OCI-LY7 (cell line): ENCODE data around the gene SMIM38.

ENCODE experiments used
- CTCF ChIP-seq: fragments of 200-600 bp; sonication (generic); conservative IDR thresholded peaks from 2 replicates; pipeline ENCODE4 v1.5.1; 2014; ENCODE audit warnings: mild to moderate bottlenecking, antibody characterized with exemption, low read length, moderate library complexity, mixed read lengths
- EZH2phosphoT487 ChIP-seq: fragments of 200-600 bp; sonication (generic); IDR thresholded peaks from 2 replicates; pipeline ENCODE4 v1.6.1; 2018; ENCODE audit warnings: low read depth, borderline replicate concordance, mild to moderate bottlenecking, mixed run types, antibody characterized with exemption, low read length, moderate library complexity, mixed read lengths

GRCh38 chr11:69199583-69200315 lies 44.0 kb downstream of the SMIM38 start:
- TF ChIP-seq CTCF (no peak), EZH2phosphoT487 (no peak)
